Ecto neural progenitor cell (in vitro differentiated cells): ENCODE results near the gene USP10.

ENCODE experiments used
- DNase-seq: peaks from one replicate; pipeline ENCODE4 v3.0.0-alpha.2; 2018; ENCODE audit warnings: low spot score

Gene USP10, protein sequence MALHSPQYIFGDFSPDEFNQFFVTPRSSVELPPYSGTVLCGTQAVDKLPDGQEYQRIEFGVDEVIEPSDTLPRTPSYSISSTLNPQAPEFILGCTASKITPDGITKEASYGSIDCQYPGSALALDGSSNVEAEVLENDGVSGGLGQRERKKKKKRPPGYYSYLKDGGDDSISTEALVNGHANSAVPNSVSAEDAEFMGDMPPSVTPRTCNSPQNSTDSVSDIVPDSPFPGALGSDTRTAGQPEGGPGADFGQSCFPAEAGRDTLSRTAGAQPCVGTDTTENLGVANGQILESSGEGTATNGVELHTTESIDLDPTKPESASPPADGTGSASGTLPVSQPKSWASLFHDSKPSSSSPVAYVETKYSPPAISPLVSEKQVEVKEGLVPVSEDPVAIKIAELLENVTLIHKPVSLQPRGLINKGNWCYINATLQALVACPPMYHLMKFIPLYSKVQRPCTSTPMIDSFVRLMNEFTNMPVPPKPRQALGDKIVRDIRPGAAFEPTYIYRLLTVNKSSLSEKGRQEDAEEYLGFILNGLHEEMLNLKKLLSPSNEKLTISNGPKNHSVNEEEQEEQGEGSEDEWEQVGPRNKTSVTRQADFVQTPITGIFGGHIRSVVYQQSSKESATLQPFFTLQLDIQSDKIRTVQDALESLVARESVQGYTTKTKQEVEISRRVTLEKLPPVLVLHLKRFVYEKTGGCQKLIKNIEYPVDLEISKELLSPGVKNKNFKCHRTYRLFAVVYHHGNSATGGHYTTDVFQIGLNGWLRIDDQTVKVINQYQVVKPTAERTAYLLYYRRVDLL

DNA sequence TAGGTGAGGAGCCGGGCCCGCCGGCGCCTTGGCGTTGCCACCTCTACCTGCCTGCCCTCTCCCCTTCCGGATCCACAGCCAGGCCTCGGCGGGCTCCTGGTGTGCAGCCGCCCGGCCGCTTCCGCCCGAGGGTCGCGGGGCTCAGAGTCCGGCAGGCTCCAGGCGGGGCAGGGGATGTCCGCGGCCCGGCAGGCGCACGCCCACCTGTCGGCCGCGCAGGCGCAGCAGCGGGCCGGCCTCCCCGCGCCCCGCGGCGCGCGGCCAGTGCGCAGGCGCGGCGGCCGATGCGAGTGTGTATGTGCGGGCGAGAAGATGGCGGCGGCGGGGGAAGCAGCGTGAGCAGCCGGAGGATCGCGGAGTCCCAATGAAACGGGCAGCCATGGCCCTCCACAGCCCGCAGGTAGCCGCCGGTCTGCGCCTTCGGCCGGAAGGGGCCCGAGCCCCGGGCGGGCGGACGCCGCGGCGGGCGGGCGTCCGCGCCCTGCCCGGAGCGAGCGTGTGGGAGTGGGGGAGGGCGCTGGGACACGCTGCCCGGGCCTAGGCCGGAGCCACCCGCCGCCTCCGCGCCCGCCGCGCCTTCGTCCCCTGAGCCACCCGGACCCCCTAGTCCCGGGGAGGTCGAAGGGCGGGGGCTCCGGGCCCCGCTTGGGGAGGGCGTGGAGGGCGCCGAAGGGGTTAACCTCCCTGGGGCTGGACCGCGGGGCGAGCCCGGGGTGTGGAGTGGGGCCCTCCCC, at the start of gene USP10:
USP10 (plus strand) TSS at position 289 of the 734 bp plus-strand sequence; CDS start at position 380, 91 bp downstream.
- DNase-seq = peak; percentile 92

DNA sequence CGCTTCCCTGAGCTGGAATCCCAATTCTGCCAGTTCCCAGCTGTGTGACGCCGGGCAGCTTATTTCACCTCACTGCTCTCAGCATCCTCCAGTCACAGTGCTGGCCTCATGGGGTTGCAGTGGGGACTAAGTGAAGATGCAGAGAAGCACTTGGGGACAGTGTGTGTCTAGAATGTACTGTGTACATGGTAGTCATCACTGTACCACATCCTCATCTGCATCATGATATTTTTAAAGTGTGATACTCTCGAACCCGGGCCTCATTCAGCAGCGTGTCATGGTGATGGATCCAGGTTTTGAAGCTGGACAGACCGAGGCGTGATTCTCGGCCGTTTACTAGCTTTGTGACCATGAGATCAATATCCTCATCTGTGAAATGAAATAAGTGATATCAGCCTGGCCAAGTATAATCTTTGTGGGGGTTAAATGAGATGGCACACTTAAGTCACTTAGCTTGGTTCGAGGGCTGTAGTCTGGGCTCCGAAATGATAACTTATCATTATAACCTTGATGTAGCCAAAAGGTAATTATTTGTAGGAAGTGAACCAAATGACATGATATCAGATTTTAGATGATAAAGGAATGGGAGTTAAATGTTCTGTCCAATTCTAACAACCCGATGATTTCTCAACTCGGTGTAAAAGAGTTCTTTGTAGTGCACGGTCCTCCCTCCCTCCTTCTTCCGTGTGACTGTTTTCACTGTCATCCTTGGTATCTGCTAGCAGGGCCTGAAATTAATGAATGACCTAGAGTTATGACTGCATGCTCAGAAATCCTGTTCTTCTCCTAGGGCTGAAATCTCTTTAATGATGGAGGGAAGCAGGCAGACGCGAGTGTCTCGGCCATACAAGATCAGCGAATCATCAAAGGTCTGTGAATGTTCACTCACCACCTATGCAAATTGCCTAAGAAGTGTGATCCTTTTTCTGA, 49.5 kb upstream of the USP10 start:
- DNase-seq = no peak

DNA sequence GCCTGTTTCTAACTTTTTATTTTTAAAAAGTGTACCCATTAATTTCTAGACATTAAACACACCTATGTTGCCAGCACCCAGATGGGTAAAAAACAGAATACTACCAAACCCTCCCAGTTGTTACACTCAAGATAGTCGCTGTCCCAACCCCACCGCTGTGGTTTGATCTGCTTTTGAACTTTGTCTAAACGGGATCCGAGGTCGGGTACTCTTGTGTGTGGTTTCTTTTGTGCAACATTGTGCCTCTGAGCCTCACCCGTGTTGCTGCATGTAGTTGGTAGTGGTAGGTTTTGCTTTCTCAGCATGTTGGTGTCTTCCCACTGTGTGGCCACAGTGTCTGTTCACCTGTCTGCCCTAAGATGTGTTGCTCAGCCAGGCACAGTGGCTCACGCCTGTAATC, 47.2 kb upstream of the USP10 start:
- DNase-seq = no peak

- no peak for DNase-seq
Observed at GRCh38 chr16:84654238-84654637, 45.6 kb upstream of the USP10 start.

DNA sequence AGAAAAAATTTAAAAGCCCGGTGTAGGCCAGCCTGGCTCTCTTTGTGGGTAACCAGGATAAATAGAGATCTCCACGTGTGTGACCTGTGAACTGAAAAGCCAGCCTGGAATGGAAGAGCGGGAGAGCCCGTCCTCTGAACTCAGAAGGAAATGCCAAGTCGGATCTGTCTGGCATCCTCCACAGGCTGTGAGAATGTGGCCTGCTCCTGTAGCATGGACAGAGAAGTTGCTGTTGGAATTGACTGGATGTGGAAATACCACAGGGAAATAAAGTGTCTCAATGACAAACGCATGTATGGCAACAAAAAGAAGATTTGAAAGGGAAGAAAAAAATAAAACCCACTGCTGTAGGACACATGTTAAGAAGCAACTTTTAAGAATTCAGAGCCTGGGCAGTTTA, 44.8 kb upstream of the USP10 start:
- DNase-seq = no peak

GRCh38 chr16:84656649-84657048, 43.2 kb upstream of the USP10 start:
- DNase-seq = no peak

DNA sequence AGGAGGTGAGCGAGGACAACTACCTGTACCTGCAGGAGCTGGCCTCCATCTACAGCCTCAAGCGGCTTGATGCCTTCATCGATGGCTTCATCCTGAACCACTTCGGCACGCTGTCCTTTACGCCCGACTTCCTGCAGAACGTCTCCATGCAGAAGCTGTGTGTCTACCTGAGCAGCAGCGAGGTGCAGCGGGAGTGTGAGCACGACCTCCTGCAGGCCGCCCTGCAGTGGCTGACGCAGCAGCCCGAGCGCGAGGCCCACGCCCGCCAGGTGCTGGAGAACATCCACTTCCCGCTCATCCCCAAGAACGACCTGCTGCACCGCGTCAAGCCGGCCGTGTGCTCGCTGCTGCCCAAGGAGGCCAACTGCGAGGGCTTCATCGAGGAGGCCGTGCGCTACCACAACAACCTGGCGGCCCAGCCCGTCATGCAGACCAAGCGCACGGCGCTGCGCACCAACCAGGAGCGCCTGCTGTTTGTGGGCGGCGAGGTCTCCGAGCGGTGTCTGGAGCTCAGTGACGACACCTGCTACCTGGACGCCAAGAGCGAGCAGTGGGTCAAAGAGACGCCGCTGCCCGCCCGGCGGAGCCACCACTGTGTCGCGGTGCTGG, 42.5 kb upstream of the USP10 start:
- DNase-seq = no peak

- DNase-seq = no peak
Observed at GRCh38 chr16:84658690-84659089, 41.1 kb upstream of the USP10 start.

DNA sequence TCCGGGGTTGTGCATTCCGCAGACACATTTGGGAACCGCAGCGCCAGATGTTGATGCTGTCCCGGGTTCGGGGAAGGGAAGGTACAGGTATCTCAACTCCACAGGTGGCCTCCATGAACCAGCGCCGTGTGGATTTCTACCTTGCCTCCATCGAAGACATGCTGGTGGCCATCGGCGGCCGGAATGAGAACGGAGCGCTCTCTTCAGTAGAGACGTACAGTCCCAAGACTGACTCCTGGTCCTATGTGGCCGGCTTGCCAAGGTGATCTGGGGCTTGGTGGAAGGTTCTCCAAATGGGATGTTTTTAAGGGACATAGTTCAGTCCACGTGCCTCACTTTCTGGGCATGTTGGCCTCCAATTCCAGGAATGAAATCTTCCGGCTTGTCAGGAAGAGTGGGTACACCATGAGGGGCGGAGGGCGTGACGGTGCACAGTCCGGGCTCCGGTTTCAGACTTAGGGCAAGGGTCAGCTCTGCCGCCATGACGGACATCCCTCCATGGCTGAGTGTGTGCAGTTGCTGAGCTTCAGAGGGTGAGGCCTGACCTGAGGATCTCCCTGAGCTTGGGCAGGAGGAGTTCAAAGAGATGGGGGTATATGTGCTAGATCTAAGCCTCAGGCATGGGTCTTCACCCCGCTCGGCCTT, 40.0 kb upstream of the USP10 start:
- DNase-seq = no peak

GRCh38 chr16:84660973-84661372, 38.8 kb upstream of the USP10 start:
- no peak for DNase-seq

DNA sequence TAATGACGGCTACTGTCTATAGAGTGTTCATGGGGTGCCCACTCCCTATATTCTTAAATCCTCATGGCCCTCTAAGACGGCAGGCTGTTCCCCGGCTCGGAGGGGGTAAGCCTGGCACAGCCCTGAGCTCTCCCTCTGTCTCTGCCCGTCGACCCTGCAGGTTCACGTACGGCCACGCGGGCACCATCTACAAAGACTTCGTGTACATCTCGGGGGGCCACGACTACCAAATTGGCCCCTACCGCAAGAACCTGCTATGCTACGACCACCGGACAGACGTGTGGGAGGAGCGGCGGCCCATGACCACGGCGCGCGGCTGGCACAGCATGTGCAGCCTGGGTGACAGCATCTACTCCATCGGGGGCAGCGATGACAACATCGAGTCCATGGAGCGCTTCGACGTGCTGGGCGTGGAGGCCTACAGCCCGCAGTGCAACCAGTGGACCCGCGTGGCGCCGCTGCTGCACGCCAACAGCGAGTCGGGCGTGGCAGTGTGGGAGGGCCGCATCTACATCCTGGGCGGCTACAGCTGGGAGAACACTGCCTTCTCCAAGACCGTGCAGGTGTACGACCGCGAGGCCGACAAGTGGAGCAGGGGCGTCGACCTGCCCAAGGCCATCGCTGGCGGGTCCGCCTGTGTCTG, 38.3 kb upstream of the USP10 start:
- DNase-seq = no peak

- no peak for DNase-seq
Observed at GRCh38 chr16:84662471-84662870, 37.3 kb upstream of the USP10 start.

GRCh38 chr16:84663433-84664101, 36.2 kb upstream of the USP10 start:
- no peak for DNase-seq

DNA sequence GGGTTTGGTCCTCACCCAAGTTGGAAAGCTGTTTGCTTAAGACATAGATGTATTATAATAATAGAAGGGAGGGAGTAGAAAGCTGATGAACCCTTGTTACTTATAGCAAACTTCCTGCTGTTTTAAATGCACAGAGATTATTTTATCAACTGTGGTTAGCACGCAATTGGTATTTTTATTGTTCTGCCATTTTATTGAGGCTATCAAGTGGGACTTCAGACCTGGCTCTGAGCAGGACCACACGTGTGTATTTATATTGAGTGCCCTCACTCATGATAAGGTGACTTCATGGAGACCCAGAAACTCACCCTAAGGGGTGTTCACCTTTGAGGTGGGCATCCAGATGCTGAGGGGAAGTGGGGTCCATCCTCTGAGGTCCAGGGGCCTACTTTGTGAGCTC, 34.4 kb upstream of the USP10 start:
- no peak for DNase-seq

DNA sequence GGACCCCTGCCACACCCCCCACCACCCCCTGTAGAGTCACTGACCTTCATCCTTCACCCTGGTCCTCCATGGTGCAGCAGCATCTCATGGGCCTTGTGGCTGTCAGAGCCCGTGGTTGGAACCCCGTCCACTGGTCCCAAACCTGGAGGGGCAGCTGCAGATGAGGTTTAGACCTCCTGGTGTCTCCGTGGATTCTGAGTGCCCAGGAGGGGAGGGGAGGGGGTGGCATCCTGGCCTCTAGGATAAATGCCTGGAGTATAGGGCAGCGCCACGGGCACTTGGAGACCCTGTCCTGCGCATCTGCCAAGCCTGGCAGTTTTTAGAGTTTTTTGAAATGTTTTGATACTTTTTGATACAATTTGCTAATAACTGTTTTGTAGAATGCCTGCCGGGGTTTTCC, 34.0 kb upstream of the USP10 start:
- no peak for DNase-seq

GRCh38 chr16:84667600-84668309, 32.0 kb upstream of the USP10 start:
- no peak for DNase-seq

DNA sequence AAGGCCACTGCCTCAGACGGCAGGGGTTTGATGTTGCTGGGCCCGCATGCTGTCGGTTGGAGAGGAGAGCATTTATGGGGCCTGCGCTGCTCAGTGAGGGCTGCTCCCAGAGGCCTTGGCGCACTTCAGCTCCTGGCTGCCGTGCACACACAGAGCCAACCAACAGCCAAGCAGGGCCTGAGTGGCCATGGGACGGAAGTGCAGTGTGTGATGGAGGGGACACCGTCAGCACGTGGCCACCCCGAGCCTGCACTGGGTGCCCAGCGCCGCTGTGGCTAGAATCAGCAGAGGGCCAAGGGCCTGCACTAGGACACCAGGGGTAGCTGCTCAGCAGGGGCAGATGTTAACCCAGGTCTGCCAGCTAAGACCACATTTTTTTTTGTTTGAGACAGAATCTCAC, 29.7 kb upstream of the USP10 start:
- no peak for DNase-seq

- peak; percentile 84 for DNase-seq
Observed at GRCh38 chr16:84672276-84673202, 27.3 kb upstream of the USP10 start.
